HG03457 (cell line): ENCODE data around the gene ANKRD29.
"Not testable (repeated sequence)": the region's sequence is repeated elsewhere in the genome, so short reads cannot be mapped to it uniquely, and the experiment has no call there.

Experiments
- ATAC-seq: cut with Tn5 transposase; IDR thresholded peaks from one replicate; pipeline ENCODE4 v1.9.1; 2021; ENCODE audit warnings: moderate number of reproducible peaks; ENCODE audit not compliant: unreplicated experiment

ANKRD29 gene

DNA sequence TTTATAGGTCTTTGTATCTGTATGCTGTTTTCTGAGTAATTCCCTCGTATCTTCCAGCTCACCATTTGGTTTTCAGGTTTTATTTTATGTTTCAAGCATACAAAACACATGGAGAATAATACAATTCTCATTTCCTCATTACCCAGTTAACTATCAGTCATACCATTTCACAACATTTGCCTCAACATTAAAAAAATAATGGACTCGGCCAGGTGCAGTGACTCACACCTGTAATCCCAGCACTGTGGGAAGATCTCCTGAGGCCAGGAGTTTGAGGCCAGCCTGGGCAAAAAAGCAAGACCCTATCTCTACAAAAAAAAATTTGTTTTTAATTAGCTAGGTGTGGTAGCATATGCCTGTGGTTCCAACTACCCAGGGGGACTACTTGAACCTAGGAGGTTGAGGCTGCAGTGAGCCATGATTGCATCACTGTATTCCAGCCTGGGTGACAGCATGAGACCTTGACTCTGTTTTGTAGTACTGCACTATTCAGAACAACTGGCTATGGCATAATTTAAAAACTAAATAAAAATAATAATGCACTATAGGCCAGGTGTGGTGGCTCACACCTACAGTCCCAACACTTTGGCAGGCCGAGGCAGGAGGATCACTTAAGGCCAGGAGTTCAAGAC lies 96.7 kb downstream of the ANKRD29 start:
- ATAC-seq, result no peak

DNA sequence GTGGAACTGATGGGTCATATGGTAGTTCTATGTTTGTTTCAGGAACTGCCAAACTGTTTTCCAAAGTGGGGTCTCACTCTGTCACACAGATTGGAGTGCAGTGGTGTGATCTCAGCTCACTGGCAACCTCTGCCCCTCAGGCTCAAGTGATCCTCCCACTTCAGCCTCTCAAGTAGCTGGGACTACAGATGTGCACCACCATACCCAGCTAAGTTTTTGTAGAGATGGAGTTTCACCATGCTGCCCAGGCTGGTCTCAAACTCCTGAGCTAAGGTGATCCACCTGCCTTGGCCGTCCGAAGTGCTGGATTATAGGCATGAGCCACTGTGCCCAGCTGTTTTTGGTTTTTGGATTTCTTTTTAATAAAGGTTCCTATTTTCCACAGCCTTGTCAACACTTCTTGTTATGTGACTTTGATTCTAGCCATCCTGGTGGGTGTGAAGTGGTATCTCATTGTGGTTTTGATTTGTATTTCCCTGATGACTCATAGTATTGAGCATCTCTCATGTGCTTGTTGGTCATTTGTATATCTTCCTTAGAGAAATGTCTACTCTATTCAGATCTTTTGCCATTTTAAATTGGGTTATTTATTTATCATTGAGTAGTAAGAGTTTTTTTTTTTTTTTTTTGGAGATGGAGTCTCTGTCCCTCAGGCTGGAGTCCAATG lies 99.2 kb downstream of the ANKRD29 start:
- no peak for ATAC-seq

DNA sequence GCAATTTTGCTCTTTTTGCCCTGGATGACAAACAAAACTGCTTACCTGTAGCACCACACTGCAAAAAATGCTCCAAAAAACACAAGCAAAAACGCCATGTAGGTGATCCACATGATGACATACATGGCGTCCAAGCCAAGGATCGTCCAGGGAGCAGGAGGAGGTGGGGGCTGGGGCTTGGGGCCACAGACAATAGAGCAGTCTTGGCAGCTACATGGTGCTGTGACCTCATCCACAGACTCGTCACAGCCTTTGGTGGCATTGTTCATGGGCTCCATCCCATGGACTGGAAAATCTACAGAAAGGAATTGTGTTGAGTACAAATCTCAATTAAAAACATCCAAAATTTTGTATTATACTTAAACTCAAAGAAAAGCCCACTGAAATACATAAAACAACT lies 102.5 kb downstream of the ANKRD29 start:
- no peak for ATAC-seq

DNA sequence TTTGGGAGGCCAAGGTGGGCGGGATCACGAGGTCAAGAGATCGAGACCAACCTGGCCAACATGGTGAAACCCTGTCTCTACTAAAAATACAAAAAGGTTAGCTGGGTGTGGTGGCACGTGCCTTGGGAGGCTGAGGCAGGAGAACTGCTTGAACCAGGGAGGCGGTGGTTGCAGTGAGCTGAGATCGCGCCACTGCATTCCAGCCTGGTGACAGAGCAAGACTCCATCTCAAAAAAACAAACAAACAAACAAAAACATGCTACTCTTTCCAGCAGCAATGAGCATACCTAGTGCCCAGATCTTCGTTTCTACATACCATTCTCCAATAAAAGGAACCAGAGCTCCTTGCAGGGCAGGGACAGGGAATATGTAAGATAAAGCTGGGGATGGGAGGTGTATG lies 105.2 kb downstream of the ANKRD29 start:
- not testable (repeated sequence) for ATAC-seq

DNA sequence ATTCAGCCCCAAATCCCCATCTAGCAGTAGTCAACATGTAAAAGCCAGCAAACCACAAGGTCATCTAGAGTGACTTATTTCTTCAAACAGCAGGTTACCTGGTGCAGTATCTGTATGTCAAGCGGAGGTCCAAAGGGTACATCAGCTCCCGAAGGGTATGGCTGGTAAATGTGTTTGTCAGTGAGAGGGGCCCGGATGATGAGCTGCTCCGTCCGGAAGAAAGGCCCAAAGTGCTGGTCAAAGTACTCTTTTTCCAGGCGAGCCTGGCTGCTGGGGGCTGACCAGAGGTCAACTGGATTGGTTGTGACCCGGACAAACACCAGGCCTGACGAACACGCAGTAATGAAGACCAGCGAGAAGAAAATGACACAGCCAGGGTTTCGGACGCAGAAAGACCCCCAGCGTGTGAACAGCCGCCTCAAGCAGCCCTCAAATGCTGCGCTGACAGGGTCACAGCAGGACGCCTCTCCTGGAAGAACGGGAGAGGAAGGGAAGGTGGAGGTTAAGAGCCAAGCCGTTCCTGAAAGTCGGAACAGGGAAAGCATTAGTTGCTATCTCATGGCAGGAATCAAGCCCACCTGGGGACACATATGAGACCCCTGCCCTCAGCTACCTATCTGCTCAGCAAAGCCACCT lies 106.4 kb downstream of the ANKRD29 start:
- no peak for ATAC-seq

DNA sequence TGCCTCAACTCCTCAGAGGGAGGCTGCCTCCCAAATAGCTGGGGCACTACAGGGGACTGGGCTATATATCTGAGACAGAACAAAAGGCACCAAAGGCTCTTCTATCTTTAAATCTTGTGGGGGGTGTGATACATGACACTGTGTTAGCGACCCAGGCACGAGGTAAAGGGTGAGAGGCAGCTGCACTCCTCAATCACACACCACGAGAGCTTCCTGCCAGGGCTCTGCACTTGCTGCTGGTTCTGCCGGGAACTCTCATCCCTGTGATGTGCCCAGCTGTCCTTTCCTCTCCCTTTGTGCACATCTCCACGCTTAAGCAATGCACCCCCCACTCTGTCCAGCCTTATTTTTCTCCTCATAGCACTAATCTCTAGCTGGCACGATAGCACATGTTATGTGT lies 108.8 kb downstream of the ANKRD29 start:
- no peak for ATAC-seq

DNA sequence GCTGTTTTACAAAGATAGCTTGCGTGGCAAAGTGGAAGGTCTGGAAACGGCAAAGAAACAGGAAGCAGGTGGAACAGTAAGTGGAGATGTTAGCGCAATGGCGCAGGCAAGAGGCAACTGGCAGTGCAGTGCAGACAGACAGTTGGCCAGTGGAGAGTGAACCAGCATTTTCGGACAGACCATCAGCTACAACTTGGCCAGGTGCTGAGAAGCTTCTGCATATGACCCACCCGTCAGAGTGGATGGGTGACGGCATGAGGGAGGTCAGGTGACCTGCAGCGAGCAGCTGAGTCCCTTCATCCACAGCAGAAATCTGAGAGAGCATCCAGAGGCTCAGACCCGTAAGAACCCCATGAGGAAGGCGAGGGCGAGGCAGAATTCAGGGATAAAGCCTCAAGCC lies 110.2 kb downstream of the ANKRD29 start:
- ATAC-seq, result no peak

DNA sequence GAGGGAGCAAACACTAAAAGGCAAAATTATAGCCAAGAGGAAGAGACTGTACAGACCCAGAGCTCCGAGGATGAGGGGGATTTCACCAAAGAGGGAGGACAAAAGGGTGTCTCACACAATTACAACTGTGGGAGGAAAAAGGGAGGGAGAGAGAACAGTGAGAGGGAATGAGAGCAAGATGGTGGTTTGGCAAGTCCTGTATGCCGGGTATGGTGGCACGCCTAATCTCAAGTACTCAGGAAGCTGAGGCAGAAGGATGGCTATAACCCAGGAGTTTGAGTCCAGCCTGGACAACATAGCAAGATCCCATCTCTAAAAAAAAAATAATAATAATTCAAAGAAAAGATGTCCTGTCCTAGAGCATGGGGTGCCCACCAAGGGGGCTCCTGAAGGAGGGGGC lies 110.7 kb downstream of the ANKRD29 start:
- no peak for ATAC-seq

DNA sequence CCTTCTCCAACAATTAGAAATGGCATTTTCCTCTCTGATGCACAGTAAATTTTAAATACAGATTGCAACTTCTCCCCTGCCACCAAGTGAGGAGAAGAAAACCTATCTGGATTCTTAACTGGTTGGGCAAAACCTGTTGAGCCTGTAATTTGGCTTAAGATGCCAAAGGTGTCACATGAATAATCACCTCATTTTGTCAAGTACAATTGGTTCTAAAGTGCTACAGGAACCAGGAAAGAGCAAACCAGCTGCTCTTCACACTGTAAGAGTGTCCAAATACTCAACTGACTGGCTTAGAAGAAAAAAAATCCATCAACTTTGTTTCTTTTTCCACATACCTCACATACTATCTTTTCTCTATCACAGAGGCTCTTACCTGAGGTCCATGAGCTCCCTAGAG lies 111.8 kb downstream of the ANKRD29 start:
- ATAC-seq, result no peak
